NT2/D1 (cell line): ENCODE data around the gene DEPDC7.

Source experiments
- DNase-seq: peaks from one replicate; pipeline ENCODE4 v3.0.0-alpha.2; 2011; ENCODE audit warnings: low read depth, low spot score
- H3K27me3 ChIP-seq: 2 replicates; pipeline ENCODE4 v1.6.0; 2011; ENCODE audit warnings: mild to moderate bottlenecking; ENCODE audit not compliant: insufficient read length, insufficient read depth
- H3K36me3 ChIP-seq: 2 replicates; pipeline ENCODE4 v1.6.1; 2011; ENCODE audit warnings: mild to moderate bottlenecking, low read length, mixed read lengths; ENCODE audit not compliant: insufficient read depth, insufficient read length
- H3K4me1 ChIP-seq: 2 replicates; pipeline ENCODE4 v1.5.1; 2011; ENCODE audit not compliant: insufficient read depth, insufficient read length
- H3K4me3 ChIP-seq: 2 replicates; pipeline ENCODE4 v1.5.1; 2011; ENCODE audit warnings: low read depth; ENCODE audit not compliant: insufficient read length
- H3K9ac ChIP-seq: 2 replicates; pipeline ENCODE4 v1.6.0; 2011; ENCODE audit warnings: low read depth; ENCODE audit not compliant: insufficient read length
- H3K9me3 ChIP-seq: 2 replicates; pipeline ENCODE4 v1.5.1; 2011; ENCODE audit warnings: mild to moderate bottlenecking, low read length; ENCODE audit not compliant: insufficient read depth
- SUZ12 ChIP-seq: IDR thresholded peaks from 2 replicates; pipeline ENCODE4 v1.6.1; 2011; ENCODE audit not compliant: insufficient read length, insufficient read depth; ENCODE audit errors: extremely low read depth
- YY1 ChIP-seq: IDR thresholded peaks from 2 replicates; pipeline ENCODE4 v1.6.1; 2011; ENCODE audit not compliant: insufficient read length, insufficient read depth
- ZNF274 ChIP-seq: IDR thresholded peaks from 2 replicates; pipeline ENCODE4 v1.6.1; 2011; ENCODE audit warnings: mild to moderate bottlenecking, low read depth, low read length

DEPDC7 gene

GRCh38 chr11:33068611-33069340 lies 53.1 kb downstream of the DEPDC7 start:
- Histone ChIP-seq H3K27me3 (no peaks in the 10 kb centered on the region), H3K9me3 (no peaks in the 10 kb centered on the region), H3K4me3 (no peak overlapping the region), H3K4me1 (peaks cover 4% of the 10 kb centered on the region), H3K9ac (no peak overlapping the region), H3K36me3 (peaks cover 56% of the 10 kb centered on the region)
- TF ChIP-seq SUZ12 = no peak
- no peak for TF ChIP-seq ZNF274
- TF ChIP-seq YY1 = no peak
- no peak for DNase-seq

DNA sequence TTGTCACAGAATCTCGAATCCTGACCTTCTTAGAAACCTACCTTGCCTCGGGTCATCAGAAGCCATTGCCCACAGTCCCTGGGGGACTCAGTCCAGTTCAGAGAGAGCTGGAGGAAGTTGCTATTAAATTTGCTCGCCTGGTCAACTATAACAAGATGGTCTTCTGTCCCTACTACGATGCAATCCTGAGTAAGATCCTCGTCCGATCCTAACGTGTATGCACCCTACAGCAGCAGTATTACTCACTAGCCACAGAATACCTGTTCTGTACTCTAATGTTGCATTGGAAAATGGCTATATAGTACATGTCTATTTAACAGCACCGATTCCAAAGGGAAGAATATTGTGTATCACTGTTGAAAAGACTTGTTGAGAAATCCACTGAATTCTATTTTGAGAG lies 56.8 kb downstream of the DEPDC7 start:
- H3K4me3 ChIP-seq = no peak overlapping the region
- H3K9ac ChIP-seq = no peak overlapping the region
- H3K36me3 ChIP-seq = peaks cover 66% of the 10 kb centered on the region
- DNase-seq = no peak
- H3K4me1 ChIP-seq = peaks cover 4% of the 10 kb centered on the region
- H3K27me3 ChIP-seq = no peaks in the 10 kb centered on the region
- no peaks in the 10 kb centered on the region; the same call in 1 of the 2 replicates for H3K9me3 ChIP-seq
- TF ChIP-seq ZNF274 = no peak
- TF ChIP-seq SUZ12 = no peak
- TF ChIP-seq YY1 = no peak
